ENCODE results near the gene MYH9. TPM values are rescaled to one million over a fixed set of nuclear protein-coding genes. Genes with fewer than 3 reads are reported as not detected.

Gene MYH9
- total RNA-seq, 2 experiments from 2014 or later, result 901 to 925 TPM

- H3K9me3 Mint-ChIP-seq, result no peaks in the 10 kb centered on the region
- no peaks in the 10 kb centered on the region for H3K4me1 Mint-ChIP-seq (ENCODE audit: low read depth)
- H3K4me3 Mint-ChIP-seq, result no peak overlapping the region
- Histone ChIP-seq H3K27me3 (ENCODE audit: control insufficient read depth in 1 of 2, insufficient read depth in 2 of 2, low read length in 2 of 2) (no peaks in the 10 kb centered on the region), H3K27ac (ENCODE audit: low read depth in 1 of 2, low read length in 2 of 2) (no peak overlapping the region), H3K4me3 (ENCODE audit: low read length) (no peak overlapping the region), H3K36me3 (ENCODE audit: insufficient read depth, low read length) (peaks cover 97% of the 10 kb centered on the region), H3K9me3 (ENCODE audit: control insufficient read depth in 1 of 2, insufficient read depth in 1 of 2, low read length in 2 of 2) (no peaks in the 10 kb centered on the region), H3K4me1 (ENCODE audit: insufficient read depth, low read length) (peaks cover 2% of the 10 kb centered on the region)
- CTCF ChIA-PET, result interaction anchor here (2.2 kb wide), 1 partner anchor 150 kb away, joined by 4 read pairs; no protein-coding TSS in a partner anchor
- DNase-seq, result no peak
- peak overlapping the region; percentile 65 for H3K27ac Mint-ChIP-seq
- POLR2A ChIA-PET, result interaction anchor here (1.5 kb wide), 1 partner anchor 57 kb away, joined by 5 read pairs; no protein-coding TSS in a partner anchor
- H3K27me3 Mint-ChIP-seq, result no peaks in the 10 kb centered on the region
- TF ChIP-seq CTCF (IDR thresholded peaks at IDR 0.05), result no peak
- intact Hi-C loops (cut with DNase I, micrococcal nuclease), result no loop called here
- H3K36me3 Mint-ChIP-seq (ENCODE audit: low read depth), result peaks cover 90% of the 10 kb centered on the region
- no peak for ATAC-seq (ENCODE audit: poor library complexity)
Measured at GRCh38 chr22:36320553-36320952, 67.2 kb downstream of the MYH9 start.

- Mint-ChIP-seq H3K36me3 (ENCODE audit: low read depth) (peaks cover 89% of the 10 kb centered on the region), H3K9me3 (no peaks in the 10 kb centered on the region), H3K27me3 (no peaks in the 10 kb centered on the region), H3K27ac (peak overlapping the region; percentile 65), H3K4me3 (no peak overlapping the region), H3K4me1 (ENCODE audit: low read depth) (no peaks in the 10 kb centered on the region)
- no peak for DNase-seq
- no peaks in the 10 kb centered on the region for H3K9me3 ChIP-seq (ENCODE audit: control insufficient read depth in 1 of 2, insufficient read depth in 1 of 2, low read length in 2 of 2)
- no peaks in the 10 kb centered on the region for H3K27me3 ChIP-seq (ENCODE audit: control insufficient read depth in 1 of 2, insufficient read depth in 2 of 2, low read length in 2 of 2)
- no peaks in the 10 kb centered on the region for H3K4me1 ChIP-seq (ENCODE audit: insufficient read depth, low read length)
- no peak overlapping the region for H3K27ac ChIP-seq (ENCODE audit: low read depth in 1 of 2, low read length in 2 of 2)
- CTCF ChIA-PET, result interaction anchor here (2.2 kb wide), 1 partner anchor 151 kb away, joined by 4 read pairs; no protein-coding TSS in a partner anchor
- ATAC-seq (ENCODE audit: poor library complexity), result no peak
- no peak overlapping the region for H3K4me3 ChIP-seq (ENCODE audit: low read length)
- H3K36me3 ChIP-seq (ENCODE audit: insufficient read depth, low read length), result peaks cover 97% of the 10 kb centered on the region
- TF ChIP-seq CTCF (IDR thresholded peaks at IDR 0.05), result no peak
- intact Hi-C loops (cut with DNase I, micrococcal nuclease), result no loop called here
- POLR2A ChIA-PET, result interaction anchor here (1.5 kb wide), 1 partner anchor 57 kb away, joined by 5 read pairs; no protein-coding TSS in a partner anchor
Measured at GRCh38 chr22:36319595-36320497, 67.9 kb downstream of the MYH9 start.

- CTCF ChIA-PET, result interaction anchor here (0.9 kb wide), 1 partner anchor 10 kb away, joined by 3 read pairs; no protein-coding TSS in a partner anchor
- ATAC-seq (ENCODE audit: poor library complexity), result no peak
Measured at GRCh38 chr22:36318442-36318841, 69.3 kb downstream of the MYH9 start.

More at GRCh38 chr22:36318442-36318841, 69.3 kb downstream of the MYH9 start:
- Histone ChIP-seq H3K4me3 (ENCODE audit: low read length) (no peak overlapping the region), H3K36me3 (ENCODE audit: insufficient read depth, low read length) (peaks cover 97% of the 10 kb centered on the region), H3K27me3 (ENCODE audit: control insufficient read depth in 1 of 2, insufficient read depth in 2 of 2, low read length in 2 of 2) (no peaks in the 10 kb centered on the region), H3K9me3 (ENCODE audit: control insufficient read depth in 1 of 2, insufficient read depth in 1 of 2, low read length in 2 of 2) (no peaks in the 10 kb centered on the region), H3K4me1 (ENCODE audit: insufficient read depth, low read length) (no peaks in the 10 kb centered on the region), H3K27ac (ENCODE audit: low read depth in 1 of 2, low read length in 2 of 2) (no peak overlapping the region)
- H3K9me3 Mint-ChIP-seq, result no peaks in the 10 kb centered on the region
- H3K27ac Mint-ChIP-seq, result peak overlapping the region; percentile 61
- DNase-seq, result no peak
- TF ChIP-seq CTCF (IDR thresholded peaks at IDR 0.05), result no peak
- POLR2A ChIA-PET, result interaction anchor here (1.8 kb wide), 1 partner anchor 19 kb away, joined by 5 read pairs; no protein-coding TSS in a partner anchor
- H3K4me1 Mint-ChIP-seq (ENCODE audit: low read depth), result no peaks in the 10 kb centered on the region
- H3K36me3 Mint-ChIP-seq (ENCODE audit: low read depth), result peaks cover 92% of the 10 kb centered on the region
- intact Hi-C loops (cut with DNase I, micrococcal nuclease), result no loop called here
- H3K27me3 Mint-ChIP-seq, result no peaks in the 10 kb centered on the region
- H3K4me3 Mint-ChIP-seq, result no peak overlapping the region
